HG03571 (cell line): Measurements from ENCODE around the gene EFCAB3.
"Not testable (repeated sequence)": the region's sequence is repeated elsewhere in the genome, so short reads cannot be mapped to it uniquely, and the experiment has no call there.

Experiments
- ATAC-seq: cut with Tn5 transposase; IDR thresholded peaks from one replicate; pipeline ENCODE4 v1.9.1; 2021; ENCODE audit not compliant: unreplicated experiment

Gene EFCAB3

DNA sequence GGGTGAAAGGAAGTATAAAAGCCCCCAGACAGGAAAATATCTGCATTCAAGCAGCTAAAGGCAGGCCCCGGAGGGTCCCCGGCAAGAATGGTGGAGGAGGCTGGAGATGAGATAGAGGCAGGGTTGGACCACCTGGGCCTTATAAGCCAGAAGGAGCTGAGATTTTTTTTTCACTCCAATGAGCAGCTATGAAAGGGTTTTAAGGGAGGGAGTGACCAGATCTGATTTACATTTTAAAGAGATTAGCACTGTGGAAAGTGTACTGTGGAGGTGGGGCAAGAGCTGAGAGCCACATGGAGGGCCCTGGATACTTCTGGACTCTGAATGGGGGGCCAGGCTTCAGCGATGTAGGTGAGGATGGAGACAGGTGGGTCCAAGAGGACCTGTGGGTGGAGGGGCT lies 84.1 kb downstream of the EFCAB3 start:
- not testable (repeated sequence) for ATAC-seq

DNA sequence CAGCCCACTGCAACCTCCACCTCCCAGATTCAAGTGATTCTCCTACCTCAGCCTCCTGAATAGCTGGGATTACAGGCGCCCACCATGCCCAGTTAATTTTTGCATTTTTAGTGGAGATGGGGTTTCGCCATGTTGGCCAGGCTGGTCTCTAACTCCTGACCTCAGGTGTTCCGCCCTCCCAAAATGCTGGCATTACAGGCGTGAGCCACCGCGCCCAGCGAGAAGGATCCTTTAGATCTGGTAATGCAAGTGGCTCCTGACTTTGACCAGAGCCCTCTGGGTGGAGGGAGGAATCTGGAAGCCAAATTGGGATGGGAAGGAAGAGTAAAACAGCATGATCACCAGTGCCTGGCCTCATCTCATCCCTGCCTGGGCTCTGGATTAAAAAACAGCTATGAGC lies 84.9 kb downstream of the EFCAB3 start:
- not testable (repeated sequence) for ATAC-seq
